GM19099 (cell line): ENCODE data around the gene NEURL4.

Source experiments
- POLR2A ChIP-seq: IDR thresholded peaks from 3 replicates; pipeline ENCODE4 v1.6.1; 2011; ENCODE audit warnings: low read depth; ENCODE audit not compliant: insufficient read length; ENCODE audit errors: extremely low read depth

Gene NEURL4

DNA sequence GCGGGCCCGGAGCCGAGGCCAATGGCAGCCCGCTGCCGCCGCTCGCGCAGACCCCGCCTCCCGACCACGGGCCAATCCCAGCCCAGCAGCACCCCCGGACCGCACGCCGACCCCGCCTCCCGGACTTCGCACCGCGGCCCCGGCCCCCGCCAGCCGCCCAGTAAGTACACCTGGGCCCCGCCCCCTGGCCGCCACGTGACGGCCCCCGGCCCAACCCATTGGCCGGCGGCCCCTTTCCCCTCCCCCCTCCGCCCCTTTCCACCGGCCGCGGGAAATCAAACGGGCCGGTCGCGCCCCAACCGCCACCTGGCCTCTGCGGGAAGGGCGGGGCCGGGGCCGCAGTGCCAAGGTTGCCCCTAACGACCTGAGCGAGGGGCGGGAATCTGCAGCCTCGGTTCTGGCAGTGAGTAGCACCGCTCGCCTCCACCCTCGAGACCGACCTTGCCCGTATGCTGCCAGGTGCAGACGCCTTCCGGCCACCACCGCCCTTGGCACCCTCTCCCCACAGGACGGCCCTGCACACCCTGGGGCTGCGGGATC is 34.5 kb downstream of the NEURL4 start, which contains the start of gene YBX2:
Gene YBX2, minus strand, starts transcription at position 26 of the 540 bp plus-strand sequence. CDS start 139 bp downstream, outside the sequence.
- no peak for TF ChIP-seq POLR2A

DNA sequence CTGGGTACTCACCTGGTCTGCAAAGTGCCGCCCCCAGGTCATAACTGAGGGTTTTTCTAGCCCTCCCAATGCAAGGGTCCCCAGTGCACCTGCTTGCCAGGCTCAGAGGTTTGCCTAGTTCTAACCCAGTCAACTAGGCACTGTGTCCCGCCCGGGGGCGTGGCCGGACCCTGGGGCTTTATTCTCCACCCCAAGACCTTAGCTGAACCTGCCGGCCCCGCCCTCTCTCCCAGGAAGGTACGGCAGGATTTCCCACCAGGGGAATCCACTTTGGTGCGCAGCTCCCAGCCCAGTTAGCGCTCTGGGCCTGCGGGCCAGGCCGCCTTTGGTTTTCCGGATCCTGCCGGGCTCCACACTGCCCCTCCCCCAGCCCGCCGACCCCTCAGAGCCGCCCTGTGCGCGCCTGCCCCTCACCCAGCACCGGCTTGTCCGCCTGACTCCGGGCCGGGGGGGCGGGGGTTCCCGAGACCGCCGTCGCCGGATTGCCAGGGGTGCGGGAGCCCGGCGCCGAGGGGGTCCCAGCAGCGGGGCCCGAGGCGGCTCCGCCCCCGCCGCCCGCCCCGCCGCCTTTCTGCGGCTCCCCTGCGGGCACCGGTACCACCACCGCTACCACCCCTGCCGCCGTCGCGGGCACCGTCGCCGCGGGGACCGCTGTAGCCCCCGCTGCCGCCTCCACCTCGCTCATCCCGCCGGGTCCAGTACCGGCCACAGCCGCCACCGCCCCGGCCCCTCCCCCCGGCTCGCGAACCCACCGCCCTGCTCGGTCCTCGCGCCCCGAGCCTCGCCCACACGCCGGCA is 35.1 kb downstream of the NEURL4 start:
- TF ChIP-seq POLR2A = no peak

DNA sequence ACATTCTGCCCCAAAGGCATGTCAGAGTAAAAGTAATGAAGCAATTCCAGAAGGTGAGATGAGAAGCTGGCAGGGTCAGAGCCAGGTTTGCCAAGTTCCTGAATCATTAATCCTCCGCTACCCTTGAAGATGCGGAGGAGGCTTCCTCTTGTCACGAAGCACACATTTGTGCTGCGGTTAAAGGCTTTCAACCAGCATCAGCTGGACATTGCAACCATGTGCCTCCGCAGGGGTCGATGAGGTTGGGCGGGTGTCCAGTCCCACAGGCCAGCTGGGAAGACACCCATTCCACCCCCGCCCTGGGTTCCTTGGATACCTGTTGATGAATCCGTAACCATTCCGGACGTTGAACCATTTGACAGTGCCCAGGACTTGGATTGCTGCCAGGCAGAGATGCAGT is 36.0 kb downstream of the NEURL4 start:
- TF ChIP-seq POLR2A = no peak

GRCh38 chr17:7292729-7293128 is 36.4 kb downstream of the NEURL4 start:
- TF ChIP-seq POLR2A = no peak

GRCh38 chr17:7292194-7292593 is 36.9 kb downstream of the NEURL4 start:
- no peak for TF ChIP-seq POLR2A

DNA sequence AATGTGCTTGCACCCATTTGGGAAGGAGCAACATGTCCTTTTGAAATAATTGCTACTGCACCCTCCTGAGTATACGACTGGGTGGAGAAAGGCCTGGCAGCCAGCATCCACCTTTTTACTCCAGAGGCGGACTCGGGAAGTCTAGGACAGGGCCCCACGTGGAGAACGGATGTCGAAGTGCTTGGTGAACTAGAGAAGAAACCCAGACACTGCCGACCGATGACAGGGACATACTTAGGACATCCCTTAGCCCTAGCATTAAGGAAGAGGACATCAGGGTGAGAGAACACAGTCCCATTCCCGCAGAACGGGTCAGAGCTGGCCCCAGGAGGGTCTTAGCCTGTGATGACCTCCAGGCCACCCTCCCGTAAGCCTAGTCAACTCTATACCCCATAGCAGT is 38.5 kb downstream of the NEURL4 start:
- TF ChIP-seq POLR2A = no peak

DNA sequence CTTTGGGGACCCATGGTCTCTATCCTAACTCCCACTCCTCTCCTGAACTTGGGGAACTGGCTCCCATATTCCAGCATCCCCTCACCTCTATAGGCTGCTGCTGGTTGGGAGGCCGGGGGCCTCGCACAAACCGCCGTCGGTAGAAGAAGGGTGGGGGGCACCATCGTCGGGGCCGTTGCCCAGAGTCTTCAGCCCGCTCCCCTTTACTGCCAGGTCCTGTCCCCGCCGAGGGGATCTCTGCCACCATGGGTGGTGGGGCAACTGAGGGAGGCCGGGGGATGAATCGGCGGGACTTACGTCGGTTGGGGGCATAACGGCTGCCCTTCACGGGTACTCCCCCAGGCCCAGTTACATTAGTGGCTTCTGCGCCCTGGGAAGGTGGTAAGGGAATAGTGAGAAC is 39.0 kb downstream of the NEURL4 start:
- TF ChIP-seq POLR2A = no peak

GRCh38 chr17:7289256-7290032 is 39.7 kb downstream of the NEURL4 start:
- TF ChIP-seq POLR2A = no peak

- TF ChIP-seq POLR2A = no peak
Measured at GRCh38 chr17:7285679-7286078, 43.5 kb downstream of the NEURL4 start.

- TF ChIP-seq POLR2A = no peak
Measured at GRCh38 chr17:7284911-7285310, 44.2 kb downstream of the NEURL4 start.

- no peak for TF ChIP-seq POLR2A
Measured at GRCh38 chr17:7283471-7284216, 45.5 kb downstream of the NEURL4 start.

DNA sequence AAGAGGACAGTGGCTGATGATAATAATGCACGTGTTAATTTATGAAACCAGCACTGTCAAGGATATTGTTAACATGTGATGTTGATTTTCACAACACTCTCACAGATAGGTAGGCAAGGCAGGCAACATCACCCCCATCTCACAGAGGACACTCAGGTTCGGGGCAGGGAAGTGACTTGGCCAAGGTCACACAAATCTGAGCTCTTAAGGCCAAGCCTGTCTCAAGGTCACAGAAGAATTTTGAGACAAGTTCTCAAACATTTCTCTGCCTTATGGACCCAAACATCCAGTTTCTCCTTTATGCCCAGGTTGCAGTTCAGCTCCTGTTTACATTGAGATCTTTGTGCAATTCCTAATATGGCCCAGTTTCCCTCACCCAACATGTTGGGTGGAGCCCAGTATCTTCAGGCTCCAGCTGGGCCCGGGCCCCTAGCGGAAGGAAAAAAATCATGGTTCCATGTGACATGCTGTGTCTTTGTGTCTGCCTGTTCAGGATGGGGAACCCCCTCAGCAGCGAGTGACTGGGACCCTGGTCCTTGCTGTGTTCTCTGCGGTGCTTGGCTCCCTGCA is 46.3 kb downstream of the NEURL4 start:
- TF ChIP-seq POLR2A = no peak

GRCh38 chr17:7281953-7282751 is 47.0 kb downstream of the NEURL4 start:
- TF ChIP-seq POLR2A = no peak
